Urinary bladder (tissue), 4 donors: ENCODE results near the gene SERGEF. TPM values are rescaled to one million over a fixed set of nuclear protein-coding genes. Genes with fewer than 3 reads are reported as not detected.

ENCODE experiments used
- DNase-seq: peaks from one replicate; pipeline ENCODE4 v3.0.0-alpha.2; 2015; ENCODE audit errors: extremely low spot score
- H3K27ac ChIP-seq: one replicate; pipeline ENCODE4 v1.5.1; 2013; ENCODE audit warnings: low read depth, mild to moderate bottlenecking, moderate library complexity
- H3K36me3 ChIP-seq: one replicate; pipeline ENCODE4 v1.6.1; 2013; ENCODE audit warnings: mild to moderate bottlenecking, moderate library complexity; ENCODE audit not compliant: insufficient read depth
- H3K4me1 ChIP-seq: one replicate; pipeline ENCODE4 v1.6.1; 2013; ENCODE audit warnings: mild to moderate bottlenecking, moderate library complexity; ENCODE audit not compliant: insufficient read depth
- H3K4me3 ChIP-seq: one replicate; pipeline ENCODE4 v1.5.1; 2013; ENCODE audit warnings: low read depth, low read length
- WGBS: extraction: QIAGEN DNeasy Blood & Tissue Kit; methylation state at CpG from one replicate; pipeline ENCODE4 v1.1.7; 2013; 5-methylcytosine and 5-hydroxymethylcytosine counted together
- polyA plus RNA-seq: library from polyadenylated mRNA; stranded (reverse); fragments of 200-250 nt; gene quantifications from one replicate; pipeline ENCODE4 v1.2.3, GENCODE V29; 2013
- total RNA-seq: library from RNA; depleted of rRNA; stranded (reverse); fragments of >200 nt; gene quantifications from one replicate; pipeline ENCODE4 v1.2.3, GENCODE V29; 2014
- donor health status: healthy with polysubstance abuse.
- donor health status: healthy.

SERGEF gene
- total and polyA plus RNA-seq, 2 donors = 14.1 to 45.3 TPM

DNA sequence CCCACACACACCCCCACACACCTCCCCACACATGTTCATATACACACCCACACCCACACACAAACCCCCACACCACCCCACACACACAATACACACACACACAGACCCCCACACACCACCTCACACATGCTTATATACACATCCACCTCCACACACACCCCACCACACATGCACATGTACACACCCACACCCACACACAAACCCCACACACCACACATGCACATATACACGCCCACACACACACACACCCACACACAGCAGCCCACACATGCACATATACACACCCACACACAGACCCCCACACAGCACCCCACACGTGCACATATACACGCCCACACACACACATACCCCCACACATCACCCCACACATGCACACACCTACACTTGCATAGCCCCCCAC is 249.1 kb downstream of the SERGEF start:
- H3K36me3 ChIP-seq = no peaks in the 10 kb centered on the region
- no peak overlapping the region for H3K27ac ChIP-seq
- no peak for DNase-seq
- no peaks in the 10 kb centered on the region for H3K4me1 ChIP-seq
- no peak overlapping the region for H3K4me3 ChIP-seq
- 60% methylated on average over 3 of the region's 3 CpGs for WGBS

DNA sequence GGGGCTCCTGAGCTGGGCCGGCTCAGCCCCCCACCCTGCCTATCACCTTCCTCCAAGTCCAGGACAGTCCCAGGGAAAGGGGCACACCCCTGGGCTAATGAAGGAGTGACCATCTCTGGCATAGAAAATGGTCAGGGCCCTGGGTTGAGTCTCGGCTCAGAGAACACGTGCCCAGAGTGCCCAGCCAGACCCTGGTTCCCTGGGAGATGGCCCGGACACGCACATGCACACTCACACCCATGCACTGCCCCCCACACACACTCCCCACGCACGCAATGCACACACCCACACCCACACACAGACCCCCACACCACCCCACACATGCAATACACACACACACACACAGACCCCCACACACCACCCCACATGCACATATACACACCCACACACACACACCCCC is 249.6 kb downstream of the SERGEF start:
- Histone ChIP-seq H3K27ac (no peak overlapping the region), H3K4me3 (no peak overlapping the region), H3K4me1 (no peaks in the 10 kb centered on the region), H3K36me3 (no peaks in the 10 kb centered on the region)
- 85% methylated on average over 7 of the region's 7 CpGs for WGBS
- DNase-seq = no peak

DNA sequence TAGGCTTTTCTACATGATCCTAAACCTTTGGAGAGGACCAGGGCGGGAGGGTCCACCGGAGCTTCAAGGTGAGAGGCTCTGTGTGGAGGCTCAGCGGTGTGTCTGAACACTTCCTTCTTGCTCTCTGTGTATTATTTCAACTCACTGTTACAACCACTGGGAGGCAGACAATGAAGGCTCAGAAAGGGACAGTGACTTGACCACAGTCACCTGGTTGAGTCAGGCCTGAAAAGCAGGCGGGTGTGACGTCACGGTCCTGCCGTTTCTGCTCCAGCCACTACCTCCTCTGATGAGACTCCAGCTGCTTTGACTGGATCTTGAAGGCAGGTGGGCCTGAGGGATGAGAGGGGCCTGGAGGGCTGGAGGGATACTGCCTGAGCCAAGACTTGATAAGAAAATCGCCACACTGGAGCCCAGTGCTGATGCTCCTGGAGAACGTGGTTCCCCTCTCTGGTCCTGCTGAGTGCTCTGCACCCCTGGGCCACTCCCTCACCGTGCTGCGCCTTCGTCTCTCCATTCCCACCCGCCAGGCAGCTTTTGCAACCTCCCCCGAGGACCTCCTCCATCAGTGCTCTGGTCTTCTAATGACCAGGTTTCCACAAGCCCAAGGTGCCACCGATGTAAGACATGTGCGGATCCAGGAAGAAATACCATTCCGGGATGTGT is 250.4 kb downstream of the SERGEF start:
- DNase-seq = no peak
- WGBS = 89% methylated on average over 17 of the region's 17 CpGs
- H3K36me3 ChIP-seq = no peaks in the 10 kb centered on the region
- H3K27ac ChIP-seq = no peak overlapping the region
- H3K4me3 ChIP-seq = no peak overlapping the region
- H3K4me1 ChIP-seq = no peaks in the 10 kb centered on the region

DNA sequence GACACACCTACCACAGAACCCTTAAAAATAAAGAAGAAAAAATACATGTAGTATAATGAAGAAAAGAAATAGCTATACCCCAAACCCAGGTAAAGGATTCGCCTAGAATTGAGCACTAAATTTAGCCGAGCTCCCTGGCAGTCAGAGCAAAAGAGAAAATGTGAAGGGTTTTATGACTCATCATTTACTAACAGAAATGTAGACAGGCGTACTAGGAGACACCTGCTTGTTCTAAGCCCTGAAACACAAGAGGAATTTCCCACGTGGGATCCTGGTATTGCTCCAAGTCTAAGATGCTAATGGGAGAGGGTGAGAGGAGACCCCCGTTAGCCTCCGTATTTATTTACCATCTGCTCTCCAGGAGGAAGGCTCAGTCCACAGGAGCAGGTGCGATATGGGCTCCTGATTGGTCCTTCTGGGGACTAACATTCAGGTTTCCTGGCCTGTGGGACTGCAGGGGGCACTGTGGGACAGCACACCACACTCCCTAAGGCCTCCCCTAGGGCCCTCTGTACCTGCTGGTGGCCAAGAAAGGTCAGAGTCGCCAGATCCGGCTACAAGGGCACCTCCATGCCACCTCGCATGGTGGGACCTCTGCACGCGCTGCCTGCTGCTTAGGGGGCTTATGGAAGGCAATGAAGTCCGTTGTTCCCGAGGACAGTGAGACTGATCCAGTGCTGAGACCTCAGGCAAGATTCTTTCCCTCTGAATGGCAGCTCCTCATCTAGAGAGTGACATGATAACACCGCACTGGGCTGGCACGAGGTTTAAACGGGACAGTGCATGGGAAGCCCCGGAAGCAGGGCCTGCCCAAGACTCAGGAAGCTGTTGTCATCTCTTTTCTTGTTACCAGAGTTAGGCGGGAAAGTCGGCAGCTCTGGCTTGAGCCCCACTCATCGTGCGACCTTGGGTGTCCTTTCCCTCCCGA is 252.5 kb downstream of the SERGEF start:
- H3K36me3 ChIP-seq = no peaks in the 10 kb centered on the region
- no peak overlapping the region for H3K4me3 ChIP-seq
- no peak for DNase-seq
- 58% methylated on average over 23 of the region's 23 CpGs for WGBS
- no peaks in the 10 kb centered on the region for H3K4me1 ChIP-seq
- no peak overlapping the region for H3K27ac ChIP-seq

DNA sequence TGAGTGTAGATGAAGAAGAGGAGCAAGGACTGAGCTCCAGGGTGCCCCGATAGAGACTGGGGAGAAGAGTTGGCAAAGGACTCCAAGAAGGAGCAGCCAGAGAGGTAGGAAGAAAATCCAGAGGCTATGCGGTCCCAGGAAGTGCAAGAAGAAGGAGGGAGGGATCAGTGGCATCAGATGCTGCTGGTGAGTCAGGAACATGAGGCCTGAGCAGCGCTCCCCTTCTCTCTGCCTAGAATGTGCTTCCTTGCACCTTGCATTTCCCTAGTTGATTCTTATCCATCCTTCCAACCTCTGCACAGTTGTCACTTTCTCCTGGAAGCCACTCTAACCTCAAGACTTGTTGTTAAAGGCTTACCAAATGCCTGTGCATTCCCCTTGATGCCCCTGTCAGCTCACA is 257.0 kb downstream of the SERGEF start:
- Histone ChIP-seq H3K4me1 (no peaks in the 10 kb centered on the region), H3K4me3 (no peak overlapping the region), H3K27ac (no peak overlapping the region), H3K36me3 (no peaks in the 10 kb centered on the region)
- DNase-seq = no peak
- 79% methylated on average over 3 of the region's 3 CpGs for WGBS

DNA sequence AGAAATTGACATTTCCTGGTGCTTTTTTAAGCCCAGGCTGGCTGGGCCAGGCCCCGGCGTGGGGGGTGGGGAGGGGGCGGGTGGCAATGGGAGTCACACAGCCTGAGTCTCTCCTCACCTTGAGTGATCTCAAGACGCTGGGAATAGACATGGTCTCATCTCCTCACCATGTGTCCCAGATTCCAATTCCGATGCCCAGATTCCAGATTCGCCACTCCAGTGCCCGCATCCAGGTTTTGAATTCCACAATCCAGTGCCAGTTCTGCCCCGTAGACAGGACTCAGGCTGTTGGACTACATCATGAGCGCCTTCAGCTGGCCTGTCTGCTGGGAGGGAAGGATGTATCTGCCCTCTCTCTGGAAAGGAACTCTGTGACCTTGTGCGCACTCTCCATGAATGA is 259.2 kb downstream of the SERGEF start:
- DNase-seq = no peak
- Histone ChIP-seq H3K4me3 (no peak overlapping the region), H3K4me1 (no peaks in the 10 kb centered on the region), H3K36me3 (no peaks in the 10 kb centered on the region), H3K27ac (no peak overlapping the region)
- WGBS = 85% methylated on average over 10 of the region's 10 CpGs

DNA sequence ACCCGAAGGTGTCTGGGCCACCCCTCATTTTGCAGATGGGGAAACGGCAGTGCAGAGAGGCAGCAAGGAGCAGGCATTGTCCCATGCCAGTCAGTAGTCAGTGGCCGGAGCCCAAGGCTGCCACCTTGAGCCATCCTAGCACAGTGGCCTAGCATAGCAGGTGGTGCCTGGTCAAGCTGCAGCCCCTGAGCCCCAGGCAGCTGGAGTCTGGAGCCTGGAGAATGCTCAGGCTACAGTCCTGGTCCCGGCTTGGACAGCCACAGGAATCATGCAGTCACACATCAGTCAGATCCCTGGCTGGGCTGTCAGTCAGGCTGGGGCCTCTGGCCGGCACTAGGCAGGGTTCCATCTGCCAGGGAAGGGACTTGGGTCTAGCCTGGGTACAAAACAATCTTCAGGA is 259.7 kb downstream of the SERGEF start:
- no peak for DNase-seq
- Histone ChIP-seq H3K4me1 (no peaks in the 10 kb centered on the region), H3K36me3 (no peaks in the 10 kb centered on the region), H3K4me3 (no peak overlapping the region), H3K27ac (no peak overlapping the region)
- 68% methylated on average over 5 of the region's 5 CpGs for WGBS

DNA sequence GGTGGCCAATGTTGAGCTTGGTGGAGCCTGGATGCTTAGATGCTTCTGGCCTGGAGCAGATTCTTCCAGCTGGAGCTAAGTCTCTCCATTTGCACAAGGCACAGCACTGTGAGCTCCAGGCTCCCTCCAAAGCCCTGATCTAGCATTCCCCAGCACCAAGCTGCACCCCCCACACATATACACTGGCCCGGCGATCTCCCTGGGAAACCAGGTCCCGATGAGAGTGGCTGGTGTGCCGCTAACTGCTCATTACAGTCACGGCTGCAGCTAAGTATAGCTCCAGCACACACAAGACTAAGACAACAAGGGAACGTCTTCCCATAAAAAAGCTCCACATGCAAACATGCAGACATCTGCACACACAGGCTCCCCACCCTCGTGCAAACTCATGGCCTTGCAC is 260.7 kb downstream of the SERGEF start:
- WGBS = 63% methylated on average over 7 of the region's 7 CpGs

DNA sequence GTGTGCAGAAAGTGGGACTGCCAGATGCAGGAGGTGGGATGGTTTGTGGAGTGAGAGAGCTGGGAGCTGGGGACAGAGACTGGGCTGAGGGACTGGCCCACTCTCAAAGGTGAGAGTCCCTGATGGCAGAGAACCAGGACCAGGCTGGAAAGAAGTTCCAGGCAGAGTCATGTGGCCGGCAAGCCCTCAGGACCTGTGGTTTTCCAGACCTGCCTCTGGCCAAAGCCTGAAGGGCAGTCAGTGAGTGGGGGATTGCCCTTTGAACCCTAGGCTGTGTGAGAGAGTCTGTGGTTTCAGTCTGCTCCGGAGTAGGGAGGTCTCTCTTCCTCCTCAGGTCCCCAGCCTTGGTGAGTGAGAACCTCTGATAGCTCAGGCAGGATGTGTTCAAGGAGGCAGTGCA is 261.3 kb downstream of the SERGEF start:
- DNase-seq = no peak
- Histone ChIP-seq H3K4me3 (no peak overlapping the region), H3K36me3 (no peaks in the 10 kb centered on the region), H3K4me1 (no peaks in the 10 kb centered on the region), H3K27ac (no peak overlapping the region)
- WGBS = 70% methylated on average over 2 of the region's 2 CpGs

More for the DNA sequence above, 260.7 kb downstream of the SERGEF start:
- no peak for DNase-seq
- H3K27ac ChIP-seq = no peak overlapping the region
- no peaks in the 10 kb centered on the region for H3K36me3 ChIP-seq
- H3K4me3 ChIP-seq = no peak overlapping the region
- H3K4me1 ChIP-seq = no peaks in the 10 kb centered on the region

DNA sequence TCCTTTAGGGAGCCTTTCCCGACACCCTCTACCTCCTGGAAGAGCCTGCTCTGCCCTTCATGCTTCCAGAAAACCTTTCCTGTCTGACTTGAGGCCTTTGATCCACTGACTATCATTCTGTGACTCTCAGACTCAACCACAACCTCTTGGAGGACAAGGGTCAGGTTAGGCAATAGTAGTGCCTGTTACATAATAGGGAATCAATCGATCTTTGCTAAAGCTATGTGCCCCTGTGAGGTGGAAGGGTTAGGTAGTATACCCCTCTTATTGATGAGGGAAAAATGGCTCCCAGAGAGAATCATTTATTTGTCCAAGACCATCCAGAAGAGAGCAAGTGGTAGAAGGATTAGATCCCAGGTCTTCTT is 262.1 kb downstream of the SERGEF start:
- no peak for DNase-seq
- H3K27ac ChIP-seq = no peak overlapping the region
- no peaks in the 10 kb centered on the region for H3K36me3 ChIP-seq
- H3K4me1 ChIP-seq = no peaks in the 10 kb centered on the region
- no peak overlapping the region for H3K4me3 ChIP-seq
- WGBS = 54% methylated on average over 2 of the region's 2 CpGs

DNA sequence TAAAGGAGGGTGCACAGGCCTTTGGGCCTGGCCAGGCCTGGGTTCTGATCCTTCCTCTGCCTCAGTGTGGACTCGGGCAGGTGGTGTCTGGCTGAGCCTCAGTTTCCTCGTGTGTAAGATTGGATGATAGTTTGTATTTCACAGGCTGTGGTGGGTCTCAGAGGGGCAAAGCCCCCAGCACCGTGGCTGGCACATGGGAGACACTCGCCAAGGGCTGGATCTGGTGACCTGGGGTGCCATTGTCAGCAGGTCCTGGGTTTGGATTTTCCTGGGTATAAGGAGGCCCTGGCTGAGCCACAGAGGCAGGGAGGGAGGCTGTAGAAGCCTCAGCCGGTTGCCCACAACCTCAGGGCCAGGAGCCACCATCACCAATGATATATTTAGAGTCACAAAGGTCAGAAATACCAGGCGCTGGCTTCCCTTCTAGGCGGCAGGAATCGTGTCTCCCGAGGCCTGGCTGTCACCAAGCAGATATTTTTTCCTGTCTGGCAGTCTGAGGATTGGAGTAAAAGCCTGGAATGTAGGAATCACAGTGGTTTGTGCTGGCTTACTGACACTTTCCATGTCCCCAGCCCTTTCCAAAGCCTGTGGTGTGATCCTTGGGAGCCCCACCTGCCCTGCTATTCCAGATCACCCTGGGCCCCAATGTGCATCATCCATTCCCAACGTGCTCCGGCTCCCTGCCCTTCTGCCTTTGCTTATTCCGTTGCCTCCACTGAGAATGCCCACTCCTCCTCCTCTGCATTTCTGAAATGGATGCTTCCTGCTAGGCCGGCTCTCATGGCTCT is 262.6 kb downstream of the SERGEF start:
- Histone ChIP-seq H3K27ac (no peak overlapping the region), H3K36me3 (no peaks in the 10 kb centered on the region), H3K4me1 (no peaks in the 10 kb centered on the region), H3K4me3 (no peak overlapping the region)
- DNase-seq = no peak
- WGBS = 60% methylated on average over 13 of the region's 13 CpGs

DNA sequence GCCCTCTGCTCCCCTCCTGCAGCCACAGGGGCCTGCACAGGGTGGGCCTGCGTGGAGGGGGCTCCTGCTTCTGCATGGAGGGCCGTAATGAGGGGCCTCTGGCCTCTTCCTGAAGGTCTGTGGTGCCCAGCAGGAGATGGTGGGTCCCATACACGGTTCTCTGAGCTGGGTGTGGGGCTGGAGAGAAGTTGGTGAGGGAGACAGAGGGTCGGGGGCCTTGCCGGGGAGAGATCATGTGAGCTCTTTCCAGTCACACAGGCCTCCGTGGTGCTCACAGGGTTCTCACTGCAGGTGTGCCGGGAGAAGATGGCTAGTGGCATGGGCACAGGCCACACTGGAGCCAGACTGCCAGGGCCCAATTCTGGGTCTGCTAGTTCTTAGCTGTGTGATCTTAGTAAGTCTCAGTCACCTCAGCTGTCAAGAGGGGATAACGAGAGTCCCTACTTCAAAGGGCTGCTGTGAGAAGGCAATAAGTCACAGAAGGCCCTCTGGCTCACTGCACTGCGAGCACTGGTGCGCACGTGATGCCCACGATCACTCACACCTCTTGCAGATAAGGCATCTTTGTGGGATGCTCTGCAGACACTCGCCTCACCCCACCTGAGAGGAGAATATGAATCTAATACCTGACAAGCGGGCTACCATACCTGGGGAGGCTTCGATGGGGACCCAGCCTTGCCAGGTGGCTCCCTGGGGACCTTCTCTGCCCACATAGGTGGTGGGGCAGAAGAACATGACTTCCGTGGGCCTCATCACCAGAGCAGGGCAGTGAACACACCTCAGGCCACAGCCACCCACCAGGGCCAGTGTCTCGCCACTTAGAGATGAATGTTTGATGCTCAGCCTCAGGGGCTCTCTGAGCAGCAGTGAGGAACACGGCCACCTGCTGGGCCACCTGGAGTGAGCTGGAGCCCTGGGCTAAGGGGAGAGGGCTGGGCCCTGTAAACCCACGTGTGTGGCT is 263.8 kb downstream of the SERGEF start:
- Histone ChIP-seq H3K4me3 (no peak overlapping the region), H3K27ac (no peak overlapping the region), H3K4me1 (no peaks in the 10 kb centered on the region), H3K36me3 (no peaks in the 10 kb centered on the region)
- DNase-seq = no peak
- 74% methylated on average over 19 of the region's 19 CpGs for WGBS

DNA sequence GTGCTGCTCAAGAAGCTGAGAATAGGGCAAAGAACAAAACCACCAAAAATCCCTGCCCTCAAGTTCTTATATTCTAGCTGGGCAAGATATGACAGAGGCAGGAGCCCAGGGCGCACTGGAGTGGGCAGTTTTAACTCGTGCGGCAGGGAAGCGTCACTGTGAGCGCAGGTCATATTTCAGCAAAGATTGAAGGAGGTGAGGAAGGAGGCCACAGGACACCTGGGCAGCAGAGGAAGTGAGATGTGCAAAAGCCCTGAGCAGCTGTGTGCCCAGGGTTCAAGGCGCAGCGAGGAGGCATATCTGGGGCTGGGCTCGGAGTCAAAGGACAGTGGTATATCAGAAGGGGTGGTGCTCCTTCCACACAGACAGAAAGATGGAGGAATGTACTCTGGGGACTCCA is 264.8 kb downstream of the SERGEF start:
- Histone ChIP-seq H3K4me3 (no peak overlapping the region), H3K36me3 (no peaks in the 10 kb centered on the region), H3K4me1 (no peaks in the 10 kb centered on the region), H3K27ac (no peak overlapping the region)
- DNase-seq = no peak
- 94% methylated on average over 8 of the region's 8 CpGs for WGBS
